GM19193 (cell line): ENCODE data around the gene ZIK1.

Experiments
- POLR2A ChIP-seq: IDR thresholded peaks from 4 replicates; pipeline ENCODE4 v1.6.1; 2011; ENCODE audit not compliant: insufficient read depth, insufficient read length; ENCODE audit errors: extremely low read depth

ZIK1 gene

DNA sequence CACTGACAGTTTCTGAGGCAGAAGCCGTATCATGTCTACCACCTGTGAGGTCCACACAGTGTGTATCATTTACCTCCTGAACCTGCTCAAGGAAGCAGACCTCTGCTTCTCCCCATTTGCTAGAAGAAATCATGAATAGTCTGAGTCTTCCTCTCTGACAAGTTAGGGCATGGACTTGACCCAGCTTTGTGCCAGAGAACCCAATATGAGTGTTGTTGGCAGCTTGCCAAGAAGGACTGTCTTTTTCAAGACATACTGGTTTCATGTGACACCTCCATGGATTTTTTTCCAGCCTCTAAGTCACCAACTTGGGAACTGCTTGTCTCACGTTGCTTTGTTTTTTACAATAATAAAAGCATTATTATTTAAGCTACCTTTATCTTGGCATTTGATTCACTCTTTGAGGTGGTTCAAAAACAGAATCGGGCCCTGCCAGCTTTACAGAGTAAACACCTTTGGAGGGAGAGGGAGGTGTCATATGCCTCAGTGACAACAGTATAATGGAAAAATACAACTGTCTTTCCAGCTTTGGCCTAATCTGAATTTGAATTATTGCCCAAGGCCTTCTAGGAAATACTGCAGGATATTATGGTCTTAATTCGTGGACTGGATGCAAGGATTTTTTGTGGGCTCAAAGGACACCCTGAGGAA, 58.6 kb downstream of the ZIK1 start:
- TF ChIP-seq POLR2A = no peak
